ENCODE results near the gene S1PR3. TPM values are rescaled to one million over a fixed set of nuclear protein-coding genes. Genes with fewer than 3 reads are reported as not detected.

The S1PR3 gene
- total and polyA plus RNA-seq, 4 donors, result 1.4 to 4.5 (median 2.9) TPM

- no peak overlapping the region for H3K27ac ChIP-seq (ENCODE audit: low read depth in 1 of 2, low read length in 2 of 2)
- H3K36me3 ChIP-seq (ENCODE audit: control insufficient read depth in 4 of 4, insufficient read depth in 3 of 4, low read depth in 1 of 4, low read length in 3 of 4), result no peaks in the 10 kb centered on the region
- no peak for TF ChIP-seq TAF1 (conservative IDR thresholded peaks at IDR 0.05)
- no peak for TF ChIP-seq HNF4A (conservative IDR thresholded peaks at IDR 0.05)
- no peak for TF ChIP-seq RAD21 (IDR thresholded peaks at IDR 0.05)
- TF ChIP-seq, protein P1, sequence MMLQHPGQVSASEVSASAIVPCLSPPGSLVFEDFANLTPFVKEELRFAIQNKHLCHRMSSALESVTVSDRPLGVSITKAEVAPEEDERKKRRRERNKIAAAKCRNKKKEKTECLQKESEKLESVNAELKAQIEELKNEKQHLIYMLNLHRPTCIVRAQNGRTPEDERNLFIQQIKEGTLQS (IDR thresholded peaks at IDR 0.05), result no peak
- no peak overlapping the region for H3K9ac ChIP-seq (ENCODE audit: low read depth in 1 of 2, low read length in 2 of 2)
- 76% methylated on average over 4 of the region's 4 CpGs for WGBS
- no peak for DNase-seq (ENCODE audit: low spot score)
- no peak overlapping the region for H3K4me3 ChIP-seq (ENCODE audit: low read depth in 1 of 3, low read length in 3 of 3)
- H3K9me3 ChIP-seq (ENCODE audit: control insufficient read depth in 4 of 4, low read length in 3 of 4), result peaks cover 0 to 5% (median 4%) of the 10 kb centered on the region in 4 donors
- H3K4me1 ChIP-seq (ENCODE audit: control insufficient read depth in 4 of 4, insufficient read depth in 4 of 4, low read length in 3 of 4), result no peaks in the 10 kb centered on the region
- no peaks in the 10 kb centered on the region for H3K27me3 ChIP-seq (ENCODE audit: control insufficient read depth in 4 of 4, insufficient read depth in 4 of 4, low read length in 3 of 4)
These were observed 22.5 kb upstream of the S1PR3 start for GRCh38 chr9:88968799-88969198.

- H3K36me3 ChIP-seq (ENCODE audit: control insufficient read depth in 4 of 4, insufficient read depth in 3 of 4, low read depth in 1 of 4, low read length in 3 of 4), result no peaks in the 10 kb centered on the region
- DNase-seq (ENCODE audit: low spot score), result no peak
- 57% methylated on average over 8 of the region's 8 CpGs for WGBS
- peaks cover 0 to 5% (median 4%) of the 10 kb centered on the region in 4 donors for H3K9me3 ChIP-seq (ENCODE audit: control insufficient read depth in 4 of 4, low read length in 3 of 4)
- H3K4me1 ChIP-seq (ENCODE audit: control insufficient read depth in 4 of 4, insufficient read depth in 4 of 4, low read length in 3 of 4), result peaks cover 0 to under 1% (median 0%) of the 10 kb centered on the region in 4 donors
- TF ChIP-seq ZBTB33 (IDR thresholded peaks at IDR 0.05) (no peak), NR2F2 (IDR thresholded peaks at IDR 0.05) (no peak), TAF1 (conservative IDR thresholded peaks at IDR 0.05) (no peak), HNF4G (IDR thresholded peaks at IDR 0.05) (no peak), SP1 (IDR thresholded peaks at IDR 0.05) (no peak)
- H3K9ac ChIP-seq (ENCODE audit: low read depth in 1 of 2, low read length in 2 of 2), result no peak overlapping the region
- H3K4me3 ChIP-seq (ENCODE audit: low read depth in 1 of 3, low read length in 3 of 3), result no peak overlapping the region
- H3K27me3 ChIP-seq (ENCODE audit: control insufficient read depth in 4 of 4, insufficient read depth in 4 of 4, low read length in 3 of 4), result no peaks in the 10 kb centered on the region
- no peak overlapping the region for H3K27ac ChIP-seq (ENCODE audit: low read depth in 1 of 2, low read length in 2 of 2)
These were observed 21.5 kb upstream of the S1PR3 start for GRCh38 chr9:88969646-88970373.

GRCh38 chr9:88971131-88971960 is 19.9 kb upstream of the S1PR3 start:
- H3K4me1 ChIP-seq (ENCODE audit: control insufficient read depth in 4 of 4, insufficient read depth in 4 of 4, low read length in 3 of 4), result peaks cover 0 to 1% (median 0%) of the 10 kb centered on the region in 4 donors
- no peaks in the 10 kb centered on the region for H3K36me3 ChIP-seq (ENCODE audit: control insufficient read depth in 4 of 4, insufficient read depth in 3 of 4, low read depth in 1 of 4, low read length in 3 of 4)
- no peak overlapping the region for H3K27ac ChIP-seq (ENCODE audit: low read depth in 1 of 2, low read length in 2 of 2)
- WGBS, result 88% methylated on average over 23 of the region's 23 CpGs
- peaks cover 0 to 5% (median 4%) of the 10 kb centered on the region in 4 donors for H3K9me3 ChIP-seq (ENCODE audit: control insufficient read depth in 4 of 4, low read length in 3 of 4)
- H3K4me3 ChIP-seq (ENCODE audit: low read depth in 1 of 3, low read length in 3 of 3), result no peak overlapping the region
- H3K9ac ChIP-seq (ENCODE audit: low read depth in 1 of 2, low read length in 2 of 2), result no peak overlapping the region
- no peaks in the 10 kb centered on the region for H3K27me3 ChIP-seq (ENCODE audit: control insufficient read depth in 4 of 4, insufficient read depth in 4 of 4, low read length in 3 of 4)
- no peak for DNase-seq (ENCODE audit: low spot score)
- TF ChIP-seq RXRA (IDR thresholded peaks at IDR 0.05) (no peak), NR2F2 (IDR thresholded peaks at IDR 0.05) (no peak), RAD21 (IDR thresholded peaks at IDR 0.05) (no peak), YY1 (IDR thresholded peaks at IDR 0.05) (no peak), ZBTB33 (IDR thresholded peaks at IDR 0.05) (no peak), FOXA2 (IDR thresholded peaks at IDR 0.05) (no peak), MAX (IDR thresholded peaks at IDR 0.05) (no peak), SP1 (IDR thresholded peaks at IDR 0.05) (no peak), TAF1 (conservative IDR thresholded peaks at IDR 0.05) (no peak), REST (IDR thresholded peaks at IDR 0.05) (no peak)
- TF ChIP-seq, protein P2, sequence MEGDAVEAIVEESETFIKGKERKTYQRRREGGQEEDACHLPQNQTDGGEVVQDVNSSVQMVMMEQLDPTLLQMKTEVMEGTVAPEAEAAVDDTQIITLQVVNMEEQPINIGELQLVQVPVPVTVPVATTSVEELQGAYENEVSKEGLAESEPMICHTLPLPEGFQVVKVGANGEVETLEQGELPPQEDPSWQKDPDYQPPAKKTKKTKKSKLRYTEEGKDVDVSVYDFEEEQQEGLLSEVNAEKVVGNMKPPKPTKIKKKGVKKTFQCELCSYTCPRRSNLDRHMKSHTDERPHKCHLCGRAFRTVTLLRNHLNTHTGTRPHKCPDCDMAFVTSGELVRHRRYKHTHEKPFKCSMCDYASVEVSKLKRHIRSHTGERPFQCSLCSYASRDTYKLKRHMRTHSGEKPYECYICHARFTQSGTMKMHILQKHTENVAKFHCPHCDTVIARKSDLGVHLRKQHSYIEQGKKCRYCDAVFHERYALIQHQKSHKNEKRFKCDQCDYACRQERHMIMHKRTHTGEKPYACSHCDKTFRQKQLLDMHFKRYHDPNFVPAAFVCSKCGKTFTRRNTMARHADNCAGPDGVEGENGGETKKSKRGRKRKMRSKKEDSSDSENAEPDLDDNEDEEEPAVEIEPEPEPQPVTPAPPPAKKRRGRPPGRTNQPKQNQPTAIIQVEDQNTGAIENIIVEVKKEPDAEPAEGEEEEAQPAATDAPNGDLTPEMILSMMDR (IDR thresholded peaks at IDR 0.05; ENCODE audit: low read depth, low read length, missing input control), result no peak
- TF ChIP-seq, protein P1 (IDR thresholded peaks at IDR 0.05), result no peak
